ENCODE measurements around the gene MXRA7.

DNA sequence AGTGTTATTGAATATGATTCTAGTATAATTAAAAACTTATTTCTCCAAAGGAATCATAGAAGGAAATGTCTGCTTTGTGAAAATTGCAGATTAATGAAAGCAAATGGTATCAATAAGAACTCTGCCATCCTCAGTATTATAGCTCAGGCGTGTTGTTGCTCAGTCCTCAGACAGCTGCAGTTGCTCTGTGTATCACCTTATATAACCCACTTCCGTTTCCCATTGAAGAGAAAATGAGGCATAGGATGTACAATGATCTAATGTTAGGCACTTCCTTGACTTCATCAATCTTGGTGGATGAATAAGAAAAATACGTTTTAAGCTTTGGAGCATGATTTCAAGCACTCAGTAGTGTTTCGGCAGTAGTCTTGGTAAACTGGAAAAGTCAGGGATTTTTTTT, 41.2 kb upstream of the MXRA7 start:
- no peak for TF ChIP-seq CTCF (IDR thresholded peaks at IDR 0.05; ENCODE audit: insufficient read depth, low read length, poor library complexity, severe bottlenecking)
- TF ChIP-seq EZH2phosphoT487 (conservative IDR thresholded peaks at IDR 0.05; ENCODE audit: low read length) = no peak
